Left ventricle myocardium inferior (tissue), 1 donor: ENCODE measurements around the gene SH2D1B. TPM values are rescaled to one million over a fixed set of nuclear protein-coding genes. Genes with fewer than 3 reads are reported as not detected.
"Not testable (repeated sequence)": the region's sequence is repeated elsewhere in the genome, so short reads cannot be mapped to it uniquely, and the experiment has no call there.

Experiments
- DNase-seq: peaks from one replicate; pipeline ENCODE4 v3.0.0-alpha.2; 2020
- H3K27ac ChIP-seq: fragments of 200-600 bp; replicated peaks from 2 replicates; pipeline ENCODE4 v1.8.0; 2021
- H3K27me3 ChIP-seq: fragments of 200-600 bp; 2 replicates; pipeline ENCODE4 v1.8.0; 2021; ENCODE audit warnings: low read depth
- H3K36me3 ChIP-seq: fragments of 200-600 bp; 2 replicates; pipeline ENCODE4 v1.8.0; 2021
- H3K4me1 ChIP-seq: fragments of 200-600 bp; 2 replicates; pipeline ENCODE4 v1.8.0; 2021
- H3K4me3 ChIP-seq: fragments of 200-600 bp; 2 replicates; pipeline ENCODE4 v1.8.0; 2021; ENCODE audit warnings: mild to moderate bottlenecking, moderate library complexity
- H3K9me3 ChIP-seq: fragments of 200-600 bp; replicated peaks from 2 replicates; pipeline ENCODE4 v1.8.0; 2021
- CTCF ChIP-seq: fragments of 200-600 bp; IDR thresholded peaks from 2 replicates; pipeline ENCODE4 v1.8.0; 2021; ENCODE audit warnings: antibody characterized with exemption, mild to moderate bottlenecking, borderline replicate concordance
- intact Hi-C: fragments of 100-400 bp; cut with micrococcal nuclease; formaldehyde crosslinking; loops from one replicate; pipeline ENCODE4 v1.11.0; 2022
- total RNA-seq: library from RNA; stranded (reverse); fragmentation: NEBNext Ultra II Directional; extraction: Animal tissue kit (Norgen Biotek cat#: 25700); gene quantifications from one replicate; pipeline ENCODE4 v1.2.1, GENCODE V29; 2021
- donor health status: DM: no; HTN: yes; CAD: no; lungs with severe emphysema.

The SH2D1B gene
- total RNA-seq, 1 donor from 2014 or later: 0.11 TPM

- intact Hi-C loops: no loop called here
- Histone ChIP-seq H3K4me1 (no peaks in the 10 kb centered on the region), H3K9me3 (no peaks in the 10 kb centered on the region), H3K27me3 (no peaks in the 10 kb centered on the region), H3K36me3 (no peaks in the 10 kb centered on the region), H3K4me3 (no peak overlapping the region), H3K27ac (no peak overlapping the region)
- DNase-seq: no peak
- no peak for TF ChIP-seq CTCF
These were observed 18.6 kb upstream of the SH2D1B start for GRCh38 chr1:162430583-162430982.

- H3K4me3 ChIP-seq: no peak overlapping the region
- H3K27ac ChIP-seq: no peak overlapping the region
- DNase-seq: no peak
- peaks cover 6% of the 10 kb centered on the region for H3K27me3 ChIP-seq
- TF ChIP-seq CTCF: no peak
- H3K9me3 ChIP-seq: no peaks in the 10 kb centered on the region
- H3K4me1 ChIP-seq: no peaks in the 10 kb centered on the region
- intact Hi-C loops: no loop called here
- H3K36me3 ChIP-seq: no peaks in the 10 kb centered on the region
These were observed 10.9 kb upstream of the SH2D1B start for GRCh38 chr1:162422662-162423375.

- Histone ChIP-seq H3K27ac (no peak overlapping the region), H3K9me3 (no peaks in the 10 kb centered on the region), H3K4me3 (no peak overlapping the region), H3K36me3 (no peaks in the 10 kb centered on the region), H3K4me1 (no peaks in the 10 kb centered on the region), H3K27me3 (peaks cover 6% of the 10 kb centered on the region)
- intact Hi-C loops: no loop called here
- TF ChIP-seq CTCF: no peak
- no peak for DNase-seq
These were observed 9.6 kb upstream of the SH2D1B start for GRCh38 chr1:162421258-162422164.

GRCh38 chr1:162420120-162420519, 8.2 kb upstream of the SH2D1B start:
- Histone ChIP-seq H3K4me1 (no peaks in the 10 kb centered on the region), H3K4me3 (no peak overlapping the region), H3K27me3 (peaks cover 7% of the 10 kb centered on the region), H3K27ac (no peak overlapping the region), H3K9me3 (peaks cover under 1% of the 10 kb centered on the region), H3K36me3 (no peaks in the 10 kb centered on the region)
- intact Hi-C loops: no loop called here
- TF ChIP-seq CTCF: no peak
- DNase-seq: no peak

GRCh38 chr1:162419450-162419931, 7.6 kb upstream of the SH2D1B start:
- H3K27me3 ChIP-seq: peaks cover 12% of the 10 kb centered on the region
- H3K27ac ChIP-seq, intact Hi-C loops, H3K4me1 ChIP-seq, H3K4me3 ChIP-seq, DNase-seq, H3K9me3 ChIP-seq, H3K36me3 ChIP-seq: not testable (repeated sequence)

GRCh38 chr1:162418584-162418983, 6.6 kb upstream of the SH2D1B start:
- peaks cover 12% of the 10 kb centered on the region for H3K27me3 ChIP-seq
- DNase-seq, H3K9me3 ChIP-seq, H3K36me3 ChIP-seq, H3K4me3 ChIP-seq, H3K27ac ChIP-seq, intact Hi-C loops, H3K4me1 ChIP-seq: not testable (repeated sequence)
